SK-N-SH treated with all-trans-retinoic acid at 6 μM for 48 hours (cell line): Measurements from ENCODE around the gene MYH14.

Experiments
- ATAC-seq: fragments of 200-7000 bp; cut with Tn5 transposase; 3 replicates; pipeline ENCODE4 v1.9.1; 2020; ENCODE audit warnings: mild to moderate bottlenecking, moderate library complexity
- ARNTL ChIP-seq: fragments of 450-650 bp; formaldehyde crosslinking; IDR thresholded peaks from 2 replicates; pipeline ENCODE4 v1.5.0; 2020; ENCODE audit warnings: low read depth, mild to moderate bottlenecking, moderate library complexity, borderline replicate concordance
- BACH2 ChIP-seq: fragments of 250-450 bp; sonication (Bioruptor Pico); IDR thresholded peaks from 2 replicates; pipeline ENCODE4 v1.9.0; 2021; ENCODE audit warnings: mild to moderate bottlenecking, borderline replicate concordance
- CREB5 ChIP-seq: fragments of 250-450 bp; sonication (Bioruptor Pico); IDR thresholded peaks from 2 replicates; pipeline ENCODE4 v1.5.1; 2020; ENCODE audit warnings: low read depth, mild to moderate bottlenecking, moderate library complexity
- CSDC2 ChIP-seq: fragments of 250-450 bp; sonication (Bioruptor Pico); IDR thresholded peaks from 2 replicates; pipeline ENCODE4 v1.5.0; 2020; ENCODE audit warnings: mild to moderate bottlenecking, moderate library complexity
- CSRNP3 ChIP-seq: fragments of 250-450 bp; sonication (Bioruptor Pico); IDR thresholded peaks from 2 replicates; pipeline ENCODE4 v1.5.1; 2021; ENCODE audit warnings: mild to moderate bottlenecking, moderate library complexity
- ESRRG ChIP-seq: fragments of 250-450 bp; sonication (Bioruptor Pico); IDR thresholded peaks from 2 replicates; pipeline ENCODE4 v1.6.1; 2021; ENCODE audit warnings: mild to moderate bottlenecking
- GLIS3 ChIP-seq: fragments of 250-450 bp; sonication (Bioruptor Pico); IDR thresholded peaks from 2 replicates; pipeline ENCODE4 v1.5.0; 2020; ENCODE audit warnings: mild to moderate bottlenecking, moderate library complexity
- ISL1 ChIP-seq: fragments of 250-450 bp; sonication (Bioruptor Pico); IDR thresholded peaks from 2 replicates; pipeline ENCODE4 v2.1.2; 2022; ENCODE audit warnings: mild to moderate bottlenecking, moderate library complexity
- OSR1 ChIP-seq: fragments of 250-450 bp; sonication (Bioruptor Pico); IDR thresholded peaks from 2 replicates; pipeline ENCODE4 v1.8.0; 2022; ENCODE audit warnings: moderate library complexity, mild to moderate bottlenecking, inconsistent platforms
- POU6F1 ChIP-seq: fragments of 250-450 bp; sonication (Bioruptor Pico); IDR thresholded peaks from 2 replicates; pipeline ENCODE4 v1.8.0; 2021; ENCODE audit warnings: low read depth, mild to moderate bottlenecking, moderate library complexity, borderline replicate concordance
- PPARA ChIP-seq: fragments of 250-450 bp; sonication (Bioruptor Pico); IDR thresholded peaks from 2 replicates; pipeline ENCODE4 v1.5.0; 2020; ENCODE audit warnings: mild to moderate bottlenecking, borderline replicate concordance
- RARB ChIP-seq: fragments of 250-450 bp; sonication (Bioruptor Pico); IDR thresholded peaks from 2 replicates; pipeline ENCODE4 v1.8.0; 2021; ENCODE audit warnings: mild to moderate bottlenecking, moderate library complexity
- SNAI2 ChIP-seq: fragments of 250-450 bp; sonication (Bioruptor Pico); IDR thresholded peaks from 2 replicates; pipeline ENCODE4 v1.5.0; 2020; ENCODE audit warnings: mild to moderate bottlenecking, moderate library complexity
- TCF4 ChIP-seq: fragments of 250-450 bp; sonication (Bioruptor Pico); IDR thresholded peaks from 2 replicates; pipeline ENCODE4 v1.8.0; 2021; ENCODE audit warnings: mild to moderate bottlenecking, moderate library complexity, borderline replicate concordance
- TOX ChIP-seq: fragments of 250-450 bp; sonication (Bioruptor Pico); IDR thresholded peaks from 2 replicates; pipeline ENCODE4 v1.8.0; 2021; ENCODE audit warnings: mild to moderate bottlenecking, moderate library complexity, borderline replicate concordance
- TSHZ2 ChIP-seq: fragments of 250-450 bp; sonication (Bioruptor Pico); IDR thresholded peaks from 2 replicates; pipeline ENCODE4 v1.5.0; 2020; ENCODE audit warnings: mild to moderate bottlenecking, moderate library complexity
- ZC3H10 ChIP-seq: fragments of 250-450 bp; sonication (Bioruptor Pico); IDR thresholded peaks from 2 replicates; pipeline ENCODE4 v1.5.1; 2021; ENCODE audit warnings: mild to moderate bottlenecking, moderate library complexity
- ZFP3 ChIP-seq: fragments of 250-450 bp; sonication (Bioruptor Pico); IDR thresholded peaks from 2 replicates; pipeline ENCODE4 v1.5.0; 2020; ENCODE audit warnings: mild to moderate bottlenecking, moderate library complexity
- ZFP30 ChIP-seq: fragments of 450-650 bp; formaldehyde crosslinking; IDR thresholded peaks from 2 replicates; pipeline ENCODE4 v1.5.0; 2022; ENCODE audit warnings: mild to moderate bottlenecking, moderate library complexity
- ZNF70 ChIP-seq: fragments of 450-650 bp; formaldehyde crosslinking; IDR thresholded peaks from 2 replicates; pipeline ENCODE4 v1.5.0; 2020; ENCODE audit warnings: mild to moderate bottlenecking, moderate library complexity
- ZNF8 ChIP-seq: fragments of 450-650 bp; formaldehyde crosslinking; IDR thresholded peaks from 2 replicates; pipeline ENCODE4 v1.5.0; 2020; ENCODE audit warnings: mild to moderate bottlenecking, moderate library complexity

The MYH14 gene

DNA sequence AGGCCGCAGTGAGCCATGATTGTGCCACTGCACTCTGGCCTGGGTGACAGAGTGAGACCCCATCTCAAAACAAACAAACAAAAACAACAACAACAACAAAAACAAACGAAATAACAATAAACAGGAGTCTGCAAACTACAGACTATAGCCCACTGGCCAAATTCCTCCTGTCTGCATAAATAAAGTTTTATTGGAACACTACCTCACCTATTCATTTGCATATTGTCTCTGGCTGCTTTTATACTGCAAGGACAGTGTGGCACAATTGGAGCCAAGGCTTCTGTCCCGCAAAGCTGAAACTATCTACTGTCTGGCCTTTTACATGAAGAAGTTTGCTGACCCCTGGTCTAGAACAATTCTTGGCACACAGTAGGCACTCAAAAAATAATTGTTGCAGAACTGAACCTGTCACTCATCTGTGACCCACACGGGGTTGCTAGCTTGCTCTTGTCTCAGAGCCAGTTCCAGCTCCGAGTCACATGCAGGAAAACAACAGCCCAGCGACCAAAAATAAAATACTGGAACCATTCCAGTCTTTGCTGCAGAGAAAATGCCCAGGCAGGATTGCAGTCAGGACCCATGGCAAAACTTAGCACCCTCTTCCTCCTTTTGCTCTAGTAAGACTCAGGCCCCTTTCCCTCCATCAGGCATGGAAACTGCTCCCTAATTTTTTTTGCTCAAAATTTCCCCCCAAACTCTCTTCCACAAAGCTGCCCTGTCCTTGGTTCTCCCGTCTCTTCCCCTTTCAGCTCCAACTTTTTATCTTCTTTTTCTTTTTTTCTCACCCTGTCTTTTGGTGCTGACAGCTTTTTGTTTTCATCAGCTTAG is 4.8 kb upstream of the MYH14 start:
- ATAC-seq = no peak
- TF ChIP-seq ZFP3 (no peak), TOX (CRISPR knock-in tag) (no peak), BACH2 (CRISPR knock-in tag) (no peak), TCF4 (CRISPR knock-in tag) (no peak), ISL1 (CRISPR knock-in tag) (no peak), ZNF70 (CRISPR knock-in tag) (no peak), OSR1 (CRISPR knock-in tag) (no peak), TSHZ2 (CRISPR knock-in tag) (no peak), ZC3H10 (CRISPR knock-in tag) (no peak), CREB5 (CRISPR knock-in tag) (no peak)

GRCh38 chr19:50199259-50199555 is 4.2 kb upstream of the MYH14 start:
- TF ChIP-seq OSR1 (CRISPR knock-in tag) (no peak), ISL1 (CRISPR knock-in tag) (no peak), RARB (CRISPR knock-in tag) (no peak), GLIS3 (CRISPR knock-in tag) (no peak), ESRRG (no peak), BACH2 (CRISPR knock-in tag) (no peak), POU6F1 (CRISPR knock-in tag) (no peak), ZNF8 (CRISPR knock-in tag) (no peak), ZFP3 (no peak), PPARA (CRISPR knock-in tag) (no peak), SNAI2 (no peak), TOX (CRISPR knock-in tag) (no peak), ZC3H10 (CRISPR knock-in tag) (no peak)
- no peak for ATAC-seq

DNA sequence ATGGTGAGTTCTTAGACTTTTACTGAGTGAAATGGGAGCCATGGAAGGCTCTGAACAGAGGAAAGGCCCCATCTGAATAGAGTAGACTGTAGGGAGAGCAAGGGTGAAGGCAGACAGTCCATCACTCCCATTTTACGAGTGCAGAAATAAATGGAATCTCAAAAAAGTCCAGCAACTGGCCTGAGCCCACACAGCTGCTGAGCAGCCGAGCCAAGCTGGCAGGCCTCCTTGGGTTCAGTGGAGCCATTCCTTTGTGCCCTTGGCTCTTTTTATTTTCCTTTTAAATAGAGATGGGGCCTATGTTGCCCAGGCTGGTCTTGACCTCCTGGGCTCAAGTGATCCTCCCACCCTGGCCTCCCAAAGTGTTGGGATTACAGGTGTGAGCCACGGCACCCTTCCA is 1.0 kb upstream of the MYH14 start:
- ATAC-seq = no peak
- TF ChIP-seq ZNF8 (CRISPR knock-in tag) (no peak), TSHZ2 (CRISPR knock-in tag) (no peak), ESRRG (no peak), ZFP3 (no peak), POU6F1 (CRISPR knock-in tag) (no peak), ARNTL (no peak), OSR1 (CRISPR knock-in tag) (no peak), ZFP30 (CRISPR knock-in tag) (no peak), CSRNP3 (CRISPR knock-in tag) (no peak), SNAI2 (no peak), BACH2 (CRISPR knock-in tag) (no peak), GLIS3 (CRISPR knock-in tag) (no peak), CREB5 (CRISPR knock-in tag) (no peak), ZC3H10 (CRISPR knock-in tag) (no peak), RARB (CRISPR knock-in tag) (no peak), CSDC2 (no peak)
